DMS 273 treated with DMSO at 0.1 percent for 48 hours (cell line): ENCODE results near the gene OR52I2.

Source experiments
- DNase-seq: peaks from one replicate; lab custom pipeline; 2025; lab: John Stamatoyannopoulos, UW

The OR52I2 gene

DNA sequence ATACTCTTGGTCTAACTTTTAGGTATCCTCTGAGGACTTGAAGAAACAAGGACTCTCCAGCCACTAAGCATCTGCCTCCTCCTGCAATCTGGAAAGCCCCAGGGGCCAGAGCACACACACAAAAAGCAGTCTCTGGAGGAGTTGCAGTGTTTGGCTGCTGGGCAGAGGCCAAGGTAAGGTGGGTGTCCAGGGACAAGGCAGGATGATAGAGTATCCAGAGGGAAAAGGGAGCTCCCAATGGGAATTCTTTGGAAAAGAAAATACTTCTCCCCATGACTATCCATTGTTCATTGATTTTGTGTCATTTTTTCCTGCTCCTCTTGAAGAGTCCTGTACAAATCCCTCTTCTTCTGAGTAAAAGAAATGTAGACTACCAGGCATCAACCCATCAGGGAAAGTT, at the start of gene OR52I2:
TSS of gene OR52I2 (plus strand) at position 301 of the 400 bp plus-strand sequence.
- DNase-seq: no peak

- no peak for DNase-seq
Observed at GRCh38 chr11:4539603-4540219, 41.8 kb upstream of the OR52I2 start.

DNA sequence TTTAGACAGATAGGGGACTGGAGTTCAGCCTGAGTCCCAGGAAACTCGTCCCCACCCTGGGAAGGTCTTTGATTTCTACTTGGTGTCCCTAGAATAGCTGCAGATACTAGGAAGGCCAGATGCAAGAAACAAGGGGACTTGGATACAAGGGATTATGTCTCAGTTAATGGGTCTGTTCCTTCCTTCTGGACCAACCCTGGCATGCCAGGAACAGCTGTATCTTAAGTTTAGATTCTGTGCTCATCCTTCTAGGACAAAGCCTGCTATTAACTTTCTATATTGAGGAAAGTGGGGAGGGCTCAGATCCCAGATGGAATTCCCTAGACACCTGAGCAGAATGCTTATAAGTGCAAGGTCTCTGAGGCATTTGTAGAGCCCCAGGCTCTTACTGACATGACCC, 40.5 kb upstream of the OR52I2 start:
- no peak for DNase-seq

- DNase-seq: no peak
Observed at GRCh38 chr11:4543561-4543960, 38.0 kb upstream of the OR52I2 start.

- DNase-seq: no peak
Observed at GRCh38 chr11:4544891-4545290, 36.7 kb upstream of the OR52I2 start, which contains the start of gene OR52M1. Gene OR52M1 (plus strand): TSS chr11:4545191. CDS start chr11:4545191, 0 bp downstream.

GRCh38 chr11:4546878-4547277, 34.7 kb upstream of the OR52I2 start:
- no peak for DNase-seq

DNA sequence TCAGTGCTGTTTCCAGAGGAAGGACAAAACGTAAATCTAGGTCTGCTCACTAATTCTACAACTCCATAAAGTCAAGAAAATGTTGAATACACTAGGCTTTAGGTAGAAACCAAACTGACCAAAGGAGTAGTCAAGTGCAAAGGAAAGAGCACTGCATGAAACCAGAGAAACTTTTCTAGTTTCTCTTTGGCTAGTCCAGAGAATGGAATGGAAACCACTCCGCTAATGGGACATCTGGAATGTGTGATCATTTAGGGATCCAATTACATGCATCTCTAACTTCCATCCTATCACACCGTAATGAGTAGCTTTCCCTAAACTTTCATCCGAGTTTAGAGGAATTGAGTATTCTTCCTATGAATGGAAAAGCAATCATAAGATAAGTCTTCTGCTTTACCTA, 34.1 kb upstream of the OR52I2 start:
- DNase-seq: no peak

- no peak for DNase-seq
Observed at GRCh38 chr11:4551346-4551979, 30.1 kb upstream of the OR52I2 start.

- no peak for DNase-seq
Observed at GRCh38 chr11:4559527-4560440, 21.8 kb upstream of the OR52I2 start.

DNA sequence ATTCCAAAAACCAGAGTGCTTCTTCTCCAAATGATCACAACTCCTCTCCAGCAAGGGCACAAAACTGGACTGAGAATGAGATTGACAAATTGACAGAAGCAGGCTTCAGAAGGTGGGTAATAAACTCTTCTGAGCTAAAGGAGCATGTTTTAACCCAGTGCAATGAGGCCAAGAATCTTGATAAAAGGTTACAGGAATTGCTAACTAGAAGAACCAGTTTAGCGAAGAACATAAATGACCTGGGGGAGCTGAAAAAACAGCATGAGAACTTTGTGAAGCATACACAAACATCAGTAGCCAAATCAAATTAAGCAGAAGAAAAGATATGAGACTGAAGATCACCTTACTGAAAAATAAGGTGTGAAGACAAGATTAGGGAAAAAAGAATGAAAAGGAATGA, 21.1 kb upstream of the OR52I2 start:
- no peak for DNase-seq

- no peak for DNase-seq
Observed at GRCh38 chr11:4565371-4565770, 16.2 kb upstream of the OR52I2 start.

- DNase-seq: no peak
Observed at GRCh38 chr11:4569075-4569474, 12.5 kb upstream of the OR52I2 start.

DNA sequence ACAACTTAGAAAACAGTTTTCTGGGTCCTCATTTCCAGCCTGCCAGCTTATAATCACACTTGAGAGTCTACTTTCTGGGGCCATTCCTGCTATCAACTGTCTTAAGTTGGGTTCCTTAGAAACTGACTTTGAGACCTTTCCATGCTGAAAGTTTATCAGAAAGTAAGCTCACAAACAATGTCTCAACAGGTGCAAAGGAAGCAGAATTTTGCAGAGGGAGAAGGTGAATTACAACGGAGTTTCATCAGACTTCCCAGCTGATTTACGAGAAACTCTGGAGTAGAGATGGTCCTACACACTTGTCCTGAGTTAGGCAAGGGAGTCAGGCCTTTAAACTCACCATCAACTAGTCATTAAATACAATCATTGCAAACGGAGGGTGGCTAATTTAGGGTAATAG, 4.7 kb upstream of the OR52I2 start:
- DNase-seq: no peak

- no peak for DNase-seq
Observed at GRCh38 chr11:4577761-4578160, 3.8 kb upstream of the OR52I2 start.

GRCh38 chr11:4578624-4579023, 2.9 kb upstream of the OR52I2 start:
- DNase-seq: no peak

- DNase-seq: no peak
Observed at GRCh38 chr11:4580124-4580523, 1.4 kb upstream of the OR52I2 start.

DNA sequence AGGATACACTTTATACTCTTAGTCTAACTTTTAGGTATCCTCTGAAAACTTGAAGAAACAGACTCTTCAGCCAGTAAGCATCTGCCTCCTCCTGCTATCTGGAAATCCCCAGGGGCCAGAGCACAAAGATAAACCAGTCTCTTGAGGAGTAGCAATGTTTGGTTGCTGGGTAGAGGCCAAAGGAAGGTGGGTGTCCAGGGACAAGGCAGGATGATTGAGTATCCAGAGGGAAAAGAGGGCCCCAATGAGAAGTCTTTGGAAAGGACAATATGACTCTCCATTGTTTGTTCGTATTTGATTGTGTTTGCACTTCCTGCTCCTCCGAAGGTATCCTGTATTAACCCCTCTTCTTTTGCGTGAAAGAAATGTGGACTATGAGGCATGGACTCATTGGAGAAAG, 7.5 kb downstream of the OR52I2 start:
- DNase-seq: no peak

- no peak for DNase-seq
Observed at GRCh38 chr11:4593739-4594138, 12.2 kb downstream of the OR52I2 start, which contains the start of gene OR52I1. Gene OR52I1 (plus strand): TSS chr11:4594039. CDS start chr11:4594039, 0 bp downstream.

DNA sequence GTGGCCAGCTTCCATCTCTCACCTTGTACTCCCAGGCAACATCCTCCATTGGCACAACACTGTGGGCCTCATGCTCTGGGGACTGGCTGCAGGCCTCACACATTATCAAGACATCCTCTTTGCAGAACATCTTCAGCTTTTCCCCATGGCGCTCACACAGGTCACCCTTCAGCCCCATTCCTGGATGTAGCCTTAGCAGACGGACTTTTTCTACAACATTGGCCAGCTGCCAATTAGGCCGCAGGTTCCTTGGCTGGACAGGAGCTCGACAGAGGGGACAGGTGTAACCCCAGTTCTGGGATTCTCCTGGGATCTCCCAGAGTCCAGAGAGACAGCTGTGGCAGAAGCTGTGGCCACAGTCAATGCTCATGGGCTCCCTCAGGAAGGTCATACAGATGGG, 23.5 kb downstream of the OR52I2 start:
- no peak for DNase-seq

- no peak for DNase-seq
Observed at GRCh38 chr11:4606231-4607015, 24.9 kb downstream of the OR52I2 start.

- DNase-seq: no peak
Observed at GRCh38 chr11:4607096-4607495, 25.6 kb downstream of the OR52I2 start.
